ENCODE data around the gene CFAP251.

The CFAP251 gene

DNA sequence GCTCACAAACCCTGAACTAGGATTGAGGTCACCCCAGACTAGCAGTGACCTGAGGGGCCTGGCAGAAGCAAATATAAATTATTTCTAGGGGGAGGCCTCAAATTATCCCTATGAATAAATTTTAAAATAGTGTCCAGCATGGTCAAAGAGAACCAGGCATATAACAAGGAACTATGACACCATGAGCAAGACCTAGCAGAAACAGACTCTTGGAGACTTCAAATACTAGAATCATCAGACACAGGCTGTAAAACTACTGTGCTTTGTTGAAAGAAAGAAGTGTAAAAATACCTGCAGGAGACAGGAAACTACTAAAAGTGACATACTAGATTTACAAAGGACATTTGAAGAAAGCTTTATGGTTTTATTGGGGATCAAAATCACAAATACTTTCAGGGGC, 100.1 kb downstream of the CFAP251 start:
- Histone ChIP-seq H3K4me1 (ENCODE audit: control insufficient read depth in 2 of 2, insufficient read depth in 2 of 2, low read length in 2 of 2) (peaks cover 8 to 10% of the 10 kb centered on the region in 2 donors), H3K9me3 (ENCODE audit: control insufficient read depth in 2 of 2, low read length in 2 of 2) (no peaks in the 10 kb centered on the region), H3K27ac (ENCODE audit: low read depth in 2 of 2, low read length in 2 of 2) (no peak overlapping the region), H3K36me3 (ENCODE audit: control insufficient read depth in 2 of 2, insufficient read depth in 2 of 2, low read length in 2 of 2) (no peaks in the 10 kb centered on the region), H3K27me3 (ENCODE audit: control insufficient read depth in 2 of 2, insufficient read depth in 2 of 2, low read length in 2 of 2) (no peaks in the 10 kb centered on the region), H3K9ac (ENCODE audit: low read depth in 1 of 2, low read length in 2 of 2) (no peak overlapping the region), H3K4me3 (ENCODE audit: low read length in 2 of 2) (no peak overlapping the region)

- H3K4me3 ChIP-seq (ENCODE audit: low read length in 2 of 2), result no peak overlapping the region
Measured at GRCh38 chr12:122018937-122019336, 100.5 kb downstream of the CFAP251 start.

DNA sequence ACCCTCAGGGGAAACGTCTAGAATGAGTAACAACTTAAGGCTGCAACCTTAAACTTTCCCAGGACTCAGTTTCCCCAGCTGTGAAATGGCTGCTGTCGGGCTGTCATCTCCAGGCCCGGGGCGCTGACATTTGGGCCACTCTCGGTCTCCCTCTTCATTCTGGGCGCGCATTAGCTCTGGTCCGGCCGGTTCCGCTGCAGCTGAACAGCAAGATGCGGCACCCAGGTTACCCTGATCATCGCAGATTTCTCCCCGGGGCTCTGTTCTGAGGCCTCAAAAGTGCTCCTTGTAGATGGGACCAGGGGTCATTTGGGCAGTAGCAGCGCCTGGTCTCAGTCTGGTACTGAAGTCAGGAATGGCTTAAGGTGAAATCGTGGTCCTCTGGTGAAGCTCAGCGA, 102.4 kb downstream of the CFAP251 start:
- peak overlapping the region; percentile 65 to 69 for H3K4me3 ChIP-seq (ENCODE audit: low read length in 2 of 2)
- no peak overlapping the region for H3K27ac ChIP-seq (ENCODE audit: low read depth in 2 of 2, low read length in 2 of 2)
- no peak overlapping the region for H3K9ac ChIP-seq (ENCODE audit: low read depth in 1 of 2, low read length in 2 of 2)
- no peaks in the 10 kb centered on the region for H3K36me3 ChIP-seq (ENCODE audit: control insufficient read depth in 2 of 2, insufficient read depth in 2 of 2, low read length in 2 of 2)
- no peaks in the 10 kb centered on the region for H3K9me3 ChIP-seq (ENCODE audit: control insufficient read depth in 2 of 2, low read length in 2 of 2)
- peaks cover 8 to 13% of the 10 kb centered on the region in 2 donors for H3K4me1 ChIP-seq (ENCODE audit: control insufficient read depth in 2 of 2, insufficient read depth in 2 of 2, low read length in 2 of 2)
- no peaks in the 10 kb centered on the region for H3K27me3 ChIP-seq (ENCODE audit: control insufficient read depth in 2 of 2, insufficient read depth in 2 of 2, low read length in 2 of 2)

More at GRCh38 chr12:122018937-122019336, 100.5 kb downstream of the CFAP251 start:
- no peaks in the 10 kb centered on the region for H3K36me3 ChIP-seq (ENCODE audit: control insufficient read depth in 2 of 2, insufficient read depth in 2 of 2, low read length in 2 of 2)
- peaks cover 8 to 13% of the 10 kb centered on the region in 2 donors for H3K4me1 ChIP-seq (ENCODE audit: control insufficient read depth in 2 of 2, insufficient read depth in 2 of 2, low read length in 2 of 2)
- no peaks in the 10 kb centered on the region for H3K9me3 ChIP-seq (ENCODE audit: control insufficient read depth in 2 of 2, low read length in 2 of 2)
- no peak overlapping the region for H3K27ac ChIP-seq (ENCODE audit: low read depth in 2 of 2, low read length in 2 of 2)
- no peaks in the 10 kb centered on the region for H3K27me3 ChIP-seq (ENCODE audit: control insufficient read depth in 2 of 2, insufficient read depth in 2 of 2, low read length in 2 of 2)
- no peak overlapping the region for H3K9ac ChIP-seq (ENCODE audit: low read depth in 1 of 2, low read length in 2 of 2)

- Histone ChIP-seq H3K27ac (ENCODE audit: low read depth in 2 of 2, low read length in 2 of 2) (no peak overlapping the region), H3K36me3 (ENCODE audit: control insufficient read depth in 2 of 2, insufficient read depth in 2 of 2, low read length in 2 of 2) (no peaks in the 10 kb centered on the region), H3K27me3 (ENCODE audit: control insufficient read depth in 2 of 2, insufficient read depth in 2 of 2, low read length in 2 of 2) (no peaks in the 10 kb centered on the region), H3K4me3 (ENCODE audit: low read length in 2 of 2) (peak overlapping the region; percentile 65 to 69), H3K4me1 (ENCODE audit: control insufficient read depth in 2 of 2, insufficient read depth in 2 of 2, low read length in 2 of 2) (peaks cover 8 to 13% of the 10 kb centered on the region in 2 donors), H3K9ac (ENCODE audit: low read depth in 1 of 2, low read length in 2 of 2) (peak overlapping the region in 1 of 2 donors; percentile 48), H3K9me3 (ENCODE audit: control insufficient read depth in 2 of 2, low read length in 2 of 2) (no peaks in the 10 kb centered on the region)
Measured at GRCh38 chr12:122021193-122021821, 102.9 kb downstream of the CFAP251 start.

- H3K36me3 ChIP-seq (ENCODE audit: control insufficient read depth in 2 of 2, insufficient read depth in 2 of 2, low read length in 2 of 2), result no peaks in the 10 kb centered on the region
- H3K4me1 ChIP-seq (ENCODE audit: control insufficient read depth in 2 of 2, insufficient read depth in 2 of 2, low read length in 2 of 2), result peaks cover 8 to 13% of the 10 kb centered on the region in 2 donors
- H3K27ac ChIP-seq (ENCODE audit: low read depth in 2 of 2, low read length in 2 of 2), result peak within 1 kb of the TSS in 1 of 2 donors; percentile 52
- H3K9ac ChIP-seq (ENCODE audit: low read depth in 1 of 2, low read length in 2 of 2), result peak within 1 kb of the TSS; percentile 52 to 69
- no peaks in the 10 kb centered on the region for H3K27me3 ChIP-seq (ENCODE audit: control insufficient read depth in 2 of 2, insufficient read depth in 2 of 2, low read length in 2 of 2)
- H3K4me3 ChIP-seq (ENCODE audit: low read length in 2 of 2), result peak within 1 kb of the TSS; percentile 69 to 72
- H3K9me3 ChIP-seq (ENCODE audit: control insufficient read depth in 2 of 2, low read length in 2 of 2), result no peaks in the 10 kb centered on the region
Measured at GRCh38 chr12:122021822-122022392, 103.5 kb downstream of the CFAP251 start, which contains the start of gene BCL7A. BCL7A (plus strand) TSS chr12:122021884; CDS start chr12:122022092, 208 bp downstream.

DNA sequence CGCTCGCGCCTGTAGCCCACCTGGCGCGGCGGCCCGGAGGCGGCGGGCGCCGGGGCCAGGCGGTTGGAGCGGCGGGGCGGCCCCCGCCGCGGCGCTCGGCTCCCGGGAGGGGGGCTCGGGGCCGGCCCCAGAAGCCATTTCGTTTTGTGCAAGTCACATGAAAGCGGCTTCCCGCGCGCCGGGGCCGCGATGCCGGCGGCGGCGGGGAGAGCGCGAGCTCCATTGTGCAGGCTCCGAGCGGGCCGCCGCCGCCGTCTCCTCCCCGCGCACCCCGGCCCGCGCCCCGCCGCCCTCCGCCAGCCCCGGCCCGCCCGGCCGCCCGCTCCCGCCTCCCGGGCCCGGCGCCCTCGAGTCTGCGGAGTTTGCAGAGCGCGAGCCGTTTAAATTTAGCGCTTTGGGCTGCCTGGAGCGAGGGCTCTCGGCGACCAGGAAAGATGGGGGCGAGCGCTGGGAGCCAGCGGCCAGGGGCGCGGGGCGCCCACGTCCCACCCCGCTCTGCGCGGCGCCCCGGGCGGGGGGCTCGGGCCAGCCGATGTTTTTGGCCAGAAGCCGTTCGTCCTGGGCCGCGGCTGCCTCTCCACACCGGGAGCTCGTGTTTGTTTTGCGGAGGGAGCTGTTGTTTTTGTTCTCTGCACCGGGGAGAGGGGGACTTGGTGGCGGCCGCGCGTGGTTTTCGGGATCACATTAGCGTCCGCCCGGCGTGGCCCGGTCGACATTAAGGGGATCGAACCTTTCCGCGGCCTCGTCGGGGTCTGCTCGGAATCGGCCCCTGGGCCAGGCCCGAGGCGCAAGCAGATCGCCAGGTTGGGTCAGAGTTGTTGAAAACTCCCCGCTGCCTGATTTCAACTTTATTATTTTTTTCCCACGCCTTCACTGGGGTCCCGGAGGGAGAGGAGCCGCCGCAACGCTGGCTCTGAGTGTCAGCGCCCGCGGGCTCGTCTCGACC, 104.3 kb downstream of the CFAP251 start:
- peak overlapping the region; percentile 52 to 64 for H3K9ac ChIP-seq (ENCODE audit: low read depth in 1 of 2, low read length in 2 of 2)
- H3K27me3 ChIP-seq (ENCODE audit: control insufficient read depth in 2 of 2, insufficient read depth in 2 of 2, low read length in 2 of 2), result no peaks in the 10 kb centered on the region
- no peaks in the 10 kb centered on the region for H3K9me3 ChIP-seq (ENCODE audit: control insufficient read depth in 2 of 2, low read length in 2 of 2)
- no peaks in the 10 kb centered on the region for H3K36me3 ChIP-seq (ENCODE audit: control insufficient read depth in 2 of 2, insufficient read depth in 2 of 2, low read length in 2 of 2)
- H3K4me3 ChIP-seq (ENCODE audit: low read length in 2 of 2), result peak overlapping the region; percentile 63 to 72
- H3K4me1 ChIP-seq (ENCODE audit: control insufficient read depth in 2 of 2, insufficient read depth in 2 of 2, low read length in 2 of 2), result peaks cover 8 to 13% of the 10 kb centered on the region in 2 donors
- peak overlapping the region; percentile 51 to 52 for H3K27ac ChIP-seq (ENCODE audit: low read depth in 2 of 2, low read length in 2 of 2)

- no peaks in the 10 kb centered on the region for H3K9me3 ChIP-seq (ENCODE audit: control insufficient read depth in 2 of 2, low read length in 2 of 2)
- H3K27me3 ChIP-seq (ENCODE audit: control insufficient read depth in 2 of 2, insufficient read depth in 2 of 2, low read length in 2 of 2), result no peaks in the 10 kb centered on the region
- peak overlapping the region; percentile 52 to 64 for H3K9ac ChIP-seq (ENCODE audit: low read depth in 1 of 2, low read length in 2 of 2)
Measured at GRCh38 chr12:122023339-122024131, 105.1 kb downstream of the CFAP251 start.

DNA sequence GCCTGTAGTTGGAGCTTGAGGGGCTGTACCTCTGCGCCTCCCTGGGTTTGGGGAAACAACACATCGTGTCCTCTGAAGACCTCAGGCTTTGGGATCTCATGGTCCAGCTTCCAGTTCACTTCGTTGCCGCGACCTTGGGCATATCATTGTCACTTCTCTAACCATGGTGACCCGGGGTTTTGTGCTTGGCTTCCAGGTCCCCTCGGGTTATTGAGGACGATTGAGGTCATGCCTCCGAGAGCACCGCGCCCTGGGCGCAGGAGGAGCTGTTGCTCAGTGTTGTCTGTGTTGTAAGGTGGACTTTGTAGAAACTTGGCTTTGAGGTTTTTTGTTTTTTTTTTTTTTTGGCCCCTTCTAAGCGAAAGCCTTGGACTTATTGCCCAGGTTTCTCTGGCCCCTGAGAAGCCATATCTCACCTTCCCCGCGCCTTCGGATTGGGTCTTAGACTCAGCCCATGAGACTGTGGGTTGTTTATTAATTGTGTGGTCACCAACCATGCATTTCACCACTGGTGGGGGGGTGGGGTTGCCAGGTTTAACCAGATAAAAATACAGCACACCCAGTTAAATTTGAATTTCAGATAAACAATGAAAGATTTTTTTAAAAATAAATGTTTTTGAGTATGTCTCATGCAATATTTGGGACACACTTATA, 105.9 kb downstream of the CFAP251 start:
- no peaks in the 10 kb centered on the region for H3K36me3 ChIP-seq (ENCODE audit: control insufficient read depth in 2 of 2, insufficient read depth in 2 of 2, low read length in 2 of 2)
- no peak overlapping the region for H3K9ac ChIP-seq (ENCODE audit: low read depth in 1 of 2, low read length in 2 of 2)
- H3K4me1 ChIP-seq (ENCODE audit: control insufficient read depth in 2 of 2, insufficient read depth in 2 of 2, low read length in 2 of 2), result peaks cover 8 to 13% of the 10 kb centered on the region in 2 donors

More at GRCh38 chr12:122023339-122024131, 105.1 kb downstream of the CFAP251 start:
- H3K36me3 ChIP-seq (ENCODE audit: control insufficient read depth in 2 of 2, insufficient read depth in 2 of 2, low read length in 2 of 2), result no peaks in the 10 kb centered on the region
- peak overlapping the region; percentile 51 to 54 for H3K27ac ChIP-seq (ENCODE audit: low read depth in 2 of 2, low read length in 2 of 2)
- peak overlapping the region; percentile 63 to 72 for H3K4me3 ChIP-seq (ENCODE audit: low read length in 2 of 2)
- peaks cover 8 to 13% of the 10 kb centered on the region in 2 donors for H3K4me1 ChIP-seq (ENCODE audit: control insufficient read depth in 2 of 2, insufficient read depth in 2 of 2, low read length in 2 of 2)

GRCh38 chr12:122026706-122027333, 108.4 kb downstream of the CFAP251 start:
- H3K4me1 ChIP-seq (ENCODE audit: control insufficient read depth in 2 of 2, insufficient read depth in 2 of 2, low read length in 2 of 2), result peaks cover 5 to 6% of the 10 kb centered on the region in 2 donors
- no peak overlapping the region for H3K27ac ChIP-seq (ENCODE audit: low read depth in 2 of 2, low read length in 2 of 2)
- H3K9me3 ChIP-seq (ENCODE audit: control insufficient read depth in 2 of 2, low read length in 2 of 2), result no peaks in the 10 kb centered on the region
- H3K27me3 ChIP-seq (ENCODE audit: control insufficient read depth in 2 of 2, insufficient read depth in 2 of 2, low read length in 2 of 2), result no peaks in the 10 kb centered on the region
- no peak overlapping the region for H3K9ac ChIP-seq (ENCODE audit: low read depth in 1 of 2, low read length in 2 of 2)
- H3K36me3 ChIP-seq (ENCODE audit: control insufficient read depth in 2 of 2, insufficient read depth in 2 of 2, low read length in 2 of 2), result no peaks in the 10 kb centered on the region
- no peak overlapping the region for H3K4me3 ChIP-seq (ENCODE audit: low read length in 2 of 2)

More for the DNA sequence above, 105.9 kb downstream of the CFAP251 start:
- no peaks in the 10 kb centered on the region for H3K27me3 ChIP-seq (ENCODE audit: control insufficient read depth in 2 of 2, insufficient read depth in 2 of 2, low read length in 2 of 2)
- H3K27ac ChIP-seq (ENCODE audit: low read depth in 2 of 2, low read length in 2 of 2), result peak overlapping the region in 1 of 2 donors; percentile 16
- no peaks in the 10 kb centered on the region for H3K9me3 ChIP-seq (ENCODE audit: control insufficient read depth in 2 of 2, low read length in 2 of 2)
- H3K4me3 ChIP-seq (ENCODE audit: low read length in 2 of 2), result peak overlapping the region; percentile 63 to 72
